PC-9 (cell line): ENCODE data around the gene CD80.
A peak's percentile ranks its signal among the peaks of the same experiment; 100 is the strongest.

Experiments
- CTCF ChIP-seq: fragments of 200-600 bp; sonication (generic); conservative IDR thresholded peaks from 2 replicates; pipeline ENCODE4 v1.6.1; 2017; ENCODE audit warnings: mixed run types, antibody characterized with exemption, mild to moderate bottlenecking, moderate library complexity
- EZH2 ChIP-seq: fragments of 200-600 bp; sonication (generic); IDR thresholded peaks from 2 replicates; pipeline ENCODE4 v1.8.0; 2017; ENCODE audit warnings: antibody characterized with exemption, low read depth

DNA sequence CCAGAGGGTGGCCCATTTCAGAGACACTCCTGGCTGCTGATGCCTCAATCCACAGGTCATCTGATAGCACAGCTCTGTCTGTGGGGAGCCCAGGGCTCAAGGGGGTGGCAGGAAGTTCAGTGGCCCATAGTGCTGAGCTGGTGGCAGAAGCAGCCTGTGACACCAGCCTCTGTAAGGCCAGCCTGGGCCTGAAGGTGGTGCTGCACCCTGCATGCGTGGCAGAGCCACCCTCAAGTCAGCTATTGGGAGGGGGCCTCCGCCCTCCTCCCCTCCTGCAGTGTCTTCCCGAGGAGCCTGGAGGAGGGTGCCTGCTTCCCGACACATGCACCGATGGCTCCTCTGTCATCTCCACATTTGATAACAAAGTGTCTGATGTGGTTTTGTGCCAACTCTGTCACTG is 41.3 kb upstream of the CD80 start:
- TF ChIP-seq CTCF (peak; percentile 46; the same call in 1 of the 2 replicates), EZH2 (no peak)
